Testis (tissue), 3 donors: ENCODE results near the gene SVIL. TPM values are rescaled to one million over a fixed set of nuclear protein-coding genes. Genes with fewer than 3 reads are reported as not detected.
"Not testable (repeated sequence)": the region's sequence is repeated elsewhere in the genome, so short reads cannot be mapped to it uniquely, and the experiment has no call there.

Experiments
- DNase-seq: peaks from one replicate; pipeline ENCODE4 v3.0.0-alpha.2; 2019
- H3K27ac ChIP-seq, 2 donors: fragments of 200-600 bp; sonication (generic); one replicate each; pipeline ENCODE4 v1.5.1; 2019
- H3K27me3 ChIP-seq: fragments of 200-600 bp; sonication (generic); one replicate; pipeline ENCODE4 v1.5.1; 2019
- H3K36me3 ChIP-seq: fragments of 200-600 bp; sonication (generic); one replicate; pipeline ENCODE4 v1.5.1; 2017; ENCODE audit warnings: low read depth; ENCODE audit errors: missing control alignments
- H3K4me1 ChIP-seq: fragments of 200-600 bp; sonication (generic); one replicate; pipeline ENCODE4 v1.5.1; 2019
- H3K4me3 ChIP-seq, 2 donors: fragments of 200-600 bp; sonication (generic); one replicate each; pipeline ENCODE4 v1.5.1; 2017 to 2019
- H3K9me3 ChIP-seq: fragments of 200-600 bp; sonication (generic); one replicate; pipeline ENCODE4 v1.5.1; 2017
- CTCF ChIP-seq, 3 experiments: fragments of 450-650 bp in 2 of 3; fragments of 200-600 bp in 1 of 3; sonication (generic) in 1 of 3; IDR thresholded peaks; one replicate each; pipeline ENCODE4 v1.5.1; 2016 to 2019; ENCODE audit warnings: antibody characterized with exemption in 3 of 3, mild to moderate bottlenecking in 2 of 3, moderate library complexity in 1 of 3
- POLR2A ChIP-seq: fragments of 450-650 bp; IDR thresholded peaks from one replicate; pipeline ENCODE4 v1.6.1; 2017; ENCODE audit warnings: antibody characterized with exemption, mild to moderate bottlenecking, moderate library complexity
- WGBS, 2 donors: methylation state at CpG; one replicate each; pipeline ENCODE4 v1.1.5; 2018; 5-methylcytosine and 5-hydroxymethylcytosine counted together
- intact Hi-C: fragments of 100-400 bp; cut with DNase I; formaldehyde crosslinking; loops from one replicate; pipeline ENCODE4 v1.15.1; 2023; ENCODE audit warnings: low total_unique reads
- polyA plus RNA-seq: library from polyadenylated mRNA; stranded (reverse); fragments of 350-450 nt; fragmentation: Illumina TruSeq; extraction: RNeasy Lipid Tissue Mini Kit (QIAGEN cat#74804); gene quantifications from one replicate; pipeline ENCODE4 v1.2.3, GENCODE V29; 2014; ENCODE audit warnings: low read depth, low replicate concordance; ENCODE audit not compliant: insufficient read depth
- total RNA-seq, 2 donors: library from RNA; depleted of rRNA; stranded (reverse); fragments of >200 nt; gene quantifications; one replicate each; pipeline ENCODE4 v1.2.3, GENCODE V29; 2016

The SVIL gene
- total and polyA plus RNA-seq, 3 donors from 2014 or later: 44.7 to 67.6 (median 63.1) TPM

DNA sequence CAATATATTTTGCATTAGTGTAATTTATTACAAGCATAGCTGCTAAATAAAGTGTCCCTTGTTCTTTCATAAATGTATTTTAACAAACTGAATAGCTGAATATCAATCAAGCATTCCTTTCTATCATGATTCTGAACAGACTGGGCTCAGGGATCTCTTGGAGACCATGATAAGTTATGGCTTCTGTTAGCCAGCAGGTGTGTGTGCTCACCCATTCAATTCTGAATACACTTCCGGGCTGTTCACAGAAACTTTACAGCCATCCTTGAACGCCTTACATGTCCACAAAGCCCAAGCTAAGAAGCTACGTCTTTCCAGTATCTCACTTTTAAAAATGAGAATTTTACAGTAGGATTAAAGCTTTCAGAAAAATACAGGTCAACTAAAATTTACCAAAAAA lies 115.1 kb downstream of the SVIL start:
- TF ChIP-seq CTCF (IDR thresholded peaks at IDR 0.05) (no peak), POLR2A (no peak)
- 90 to 91% methylated on average over 3 of the region's 3 CpGs for WGBS, 2 donors
- peaks cover 3% of the 10 kb centered on the region for H3K36me3 ChIP-seq
- intact Hi-C loops: no loop called here
- H3K27ac ChIP-seq: no peak overlapping the region
- H3K27me3 ChIP-seq: no peaks in the 10 kb centered on the region
- H3K4me3 ChIP-seq: no peak overlapping the region
- DNase-seq: no peak
- no peaks in the 10 kb centered on the region for H3K9me3 ChIP-seq
- H3K4me1 ChIP-seq: no peaks in the 10 kb centered on the region

DNA sequence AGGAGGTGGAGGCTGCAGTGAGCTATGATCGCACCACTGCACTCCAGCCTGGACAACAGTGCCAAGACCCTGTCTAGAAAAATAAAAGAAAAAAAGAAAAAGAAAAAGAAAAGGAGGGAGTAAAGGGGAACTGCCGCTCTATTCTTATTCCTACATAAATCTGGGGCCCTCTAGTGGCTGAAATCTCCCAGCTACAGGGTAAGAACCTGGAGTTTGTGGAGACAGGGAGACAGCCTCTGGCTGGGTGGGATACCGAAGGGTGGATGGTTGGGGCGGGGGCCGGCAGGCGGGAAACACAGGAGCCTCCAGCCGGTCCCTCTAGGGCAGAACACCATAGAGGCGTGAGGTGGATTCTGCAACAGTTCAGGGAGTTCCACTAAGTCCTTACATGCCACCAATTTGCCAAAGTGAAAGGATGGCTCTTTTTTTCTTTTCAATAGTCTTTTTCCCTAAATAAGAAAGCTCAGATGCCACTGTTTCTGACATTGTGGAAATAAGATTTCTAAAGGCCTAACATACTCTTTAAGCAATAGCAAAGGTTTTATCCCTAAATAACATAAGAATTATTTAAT lies 117.3 kb downstream of the SVIL start:
- Histone ChIP-seq H3K27me3 (no peaks in the 10 kb centered on the region), H3K27ac (no peak overlapping the region), H3K9me3 (no peaks in the 10 kb centered on the region), H3K4me3 (no peak overlapping the region), H3K4me1 (no peaks in the 10 kb centered on the region), H3K36me3 (no peaks in the 10 kb centered on the region)
- TF ChIP-seq POLR2A (no peak), CTCF (IDR thresholded peaks at IDR 0.05) (peak; percentile 12 to 57 (median 26))
- intact Hi-C loops: no loop called here
- 68 to 71% methylated on average over 8 of the region's 8 CpGs for WGBS, 2 donors
- DNase-seq: peak; percentile 69

DNA sequence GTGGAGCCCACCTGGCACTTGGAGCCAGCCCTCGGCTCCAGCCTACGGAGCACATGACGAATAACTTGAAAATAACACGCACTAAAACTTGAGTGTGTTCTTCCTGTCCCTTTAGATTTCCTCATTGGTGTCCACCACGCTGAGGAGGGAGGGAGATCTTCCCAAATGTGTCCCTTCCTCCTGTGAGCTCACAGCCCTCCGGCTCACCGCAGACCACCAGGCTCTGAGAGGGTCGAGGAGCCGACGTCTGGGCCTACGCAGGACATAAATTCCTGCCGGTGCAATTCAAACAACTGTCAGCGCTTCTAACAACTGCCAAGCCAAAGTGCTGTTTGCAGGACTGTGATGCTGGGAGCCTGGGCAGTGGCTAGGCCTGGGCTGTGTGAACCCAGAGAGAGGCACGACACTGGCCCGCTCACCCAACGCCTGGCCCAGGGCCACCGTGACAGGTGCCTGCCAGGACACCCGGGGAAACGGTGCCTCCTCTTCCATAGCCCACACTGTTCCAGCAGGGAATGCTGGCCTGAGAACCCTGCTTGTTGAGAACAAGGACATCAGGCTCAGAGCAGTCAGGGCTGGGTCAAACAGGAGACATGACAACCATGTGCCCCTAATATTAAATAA lies 118.3 kb downstream of the SVIL start:
- H3K27ac ChIP-seq, H3K4me1 ChIP-seq, H3K9me3 ChIP-seq, H3K4me3 ChIP-seq, intact Hi-C loops, H3K27me3 ChIP-seq, H3K36me3 ChIP-seq, DNase-seq: not testable (repeated sequence)
- WGBS, 2 donors: 62 to 66% methylated on average over 15 to 19 of the region's 19 CpGs

DNA sequence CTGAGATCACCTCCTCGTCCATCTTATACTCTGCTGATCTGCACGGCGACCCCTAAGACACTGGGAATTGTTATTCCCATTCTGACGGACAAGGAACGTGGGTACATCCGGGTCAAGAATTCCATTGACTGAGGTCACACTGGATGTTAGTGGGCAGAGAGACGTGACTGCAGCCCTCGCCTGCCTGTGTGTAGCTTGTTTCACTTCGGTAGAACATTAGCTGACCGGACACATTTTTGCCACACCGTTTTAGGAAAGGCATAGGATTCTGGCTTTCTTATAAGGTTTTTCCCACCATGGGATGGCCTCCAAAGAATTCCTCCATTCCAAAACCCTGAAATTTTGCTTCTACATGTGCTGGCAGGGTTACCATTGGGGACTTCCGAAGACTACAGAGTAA lies 118.9 kb downstream of the SVIL start:
- H3K27me3 ChIP-seq, DNase-seq, H3K4me1 ChIP-seq, H3K36me3 ChIP-seq, intact Hi-C loops, H3K4me3 ChIP-seq, H3K9me3 ChIP-seq, H3K27ac ChIP-seq: not testable (repeated sequence)
- 75 to 83% methylated on average over 12 of the region's 12 CpGs for WGBS, 2 donors

DNA sequence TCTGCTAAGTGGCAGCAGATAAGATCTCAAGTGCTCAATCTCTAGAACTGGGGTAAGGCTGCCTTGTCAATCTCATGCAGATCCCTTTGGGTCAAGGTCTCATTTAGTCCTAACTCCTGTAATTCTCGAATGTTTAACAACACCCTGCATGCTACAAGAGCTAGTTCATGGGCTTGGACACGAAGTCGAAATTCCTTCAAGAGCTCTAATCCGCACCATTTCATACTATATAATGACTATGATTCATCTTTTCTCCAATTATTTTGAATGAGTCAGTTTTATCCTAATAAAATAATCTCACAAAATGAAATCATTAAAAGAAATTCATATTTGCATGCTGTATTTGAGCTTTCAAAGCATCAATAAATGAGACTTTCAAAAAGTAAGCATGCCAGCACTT lies 119.7 kb downstream of the SVIL start:
- H3K27me3 ChIP-seq, H3K9me3 ChIP-seq, intact Hi-C loops, H3K4me3 ChIP-seq, DNase-seq, H3K4me1 ChIP-seq, H3K27ac ChIP-seq, H3K36me3 ChIP-seq: not testable (repeated sequence)
- WGBS, 2 donors: 65 to 77% methylated on average over 4 of the region's 4 CpGs

DNA sequence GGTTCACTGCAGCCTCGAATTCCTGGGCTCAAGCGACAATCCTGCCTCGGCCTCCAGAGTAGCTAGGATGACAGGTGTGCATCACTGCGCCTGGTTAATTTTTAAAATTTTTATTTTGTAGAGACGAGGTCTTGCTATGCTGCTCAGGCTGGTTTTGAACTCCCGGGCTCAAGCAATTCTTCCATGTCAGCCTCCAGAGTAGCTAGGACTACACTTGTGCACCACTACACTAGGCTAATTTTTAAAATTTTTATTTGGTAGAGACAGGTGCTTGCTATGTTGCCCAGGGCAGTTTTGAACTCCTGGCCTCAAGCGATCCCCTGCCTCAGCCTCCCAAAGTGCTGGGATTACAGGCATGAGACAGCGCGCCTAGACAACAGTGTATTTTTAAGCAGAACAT lies 120.5 kb downstream of the SVIL start:
- H3K9me3 ChIP-seq: no peaks in the 10 kb centered on the region
- no peaks in the 10 kb centered on the region for H3K36me3 ChIP-seq
- H3K27ac ChIP-seq: no peak overlapping the region
- 86 to 88% methylated on average over 9 of the region's 9 CpGs for WGBS, 2 donors
- no peak for DNase-seq
- H3K4me1 ChIP-seq: no peaks in the 10 kb centered on the region
- intact Hi-C loops: no loop called here
- H3K27me3 ChIP-seq: no peaks in the 10 kb centered on the region
- H3K4me3 ChIP-seq: no peak overlapping the region
- TF ChIP-seq CTCF (IDR thresholded peaks at IDR 0.05) (no peak), POLR2A (no peak)
